ENCODE data around the gene PRKCI. TPM values are rescaled to one million over a fixed set of nuclear protein-coding genes. Genes with fewer than 3 reads are reported as not detected.
"Not testable (repeated sequence)": the region's sequence is repeated elsewhere in the genome, so short reads cannot be mapped to it uniquely, and the experiment has no call there.

PRKCI gene
- total RNA-seq, 4 donors from 2014 or later = 38.6 to 123 (median 50.2) TPM

GRCh38 chr3:170322566-170323269, 100.5 kb downstream of the PRKCI start:
- intact Hi-C loops (cut with DNase I; ENCODE audit: low total_unique reads) = no loop called here
- DNase-seq (ENCODE audit: low spot score in 2 of 2) = no peak
- no peak overlapping the region for H3K4me3 ChIP-seq (ENCODE audit: low read depth, poor library complexity, severe bottlenecking)
- no peak for TF ChIP-seq POLR2A (IDR thresholded peaks at IDR 0.05)
- TF ChIP-seq, protein P1, sequence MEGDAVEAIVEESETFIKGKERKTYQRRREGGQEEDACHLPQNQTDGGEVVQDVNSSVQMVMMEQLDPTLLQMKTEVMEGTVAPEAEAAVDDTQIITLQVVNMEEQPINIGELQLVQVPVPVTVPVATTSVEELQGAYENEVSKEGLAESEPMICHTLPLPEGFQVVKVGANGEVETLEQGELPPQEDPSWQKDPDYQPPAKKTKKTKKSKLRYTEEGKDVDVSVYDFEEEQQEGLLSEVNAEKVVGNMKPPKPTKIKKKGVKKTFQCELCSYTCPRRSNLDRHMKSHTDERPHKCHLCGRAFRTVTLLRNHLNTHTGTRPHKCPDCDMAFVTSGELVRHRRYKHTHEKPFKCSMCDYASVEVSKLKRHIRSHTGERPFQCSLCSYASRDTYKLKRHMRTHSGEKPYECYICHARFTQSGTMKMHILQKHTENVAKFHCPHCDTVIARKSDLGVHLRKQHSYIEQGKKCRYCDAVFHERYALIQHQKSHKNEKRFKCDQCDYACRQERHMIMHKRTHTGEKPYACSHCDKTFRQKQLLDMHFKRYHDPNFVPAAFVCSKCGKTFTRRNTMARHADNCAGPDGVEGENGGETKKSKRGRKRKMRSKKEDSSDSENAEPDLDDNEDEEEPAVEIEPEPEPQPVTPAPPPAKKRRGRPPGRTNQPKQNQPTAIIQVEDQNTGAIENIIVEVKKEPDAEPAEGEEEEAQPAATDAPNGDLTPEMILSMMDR (IDR thresholded peaks at IDR 0.05) = no peak
- WGBS, 2 donors = 64 to 68% methylated on average over 10 of the region's 10 CpGs

DNA sequence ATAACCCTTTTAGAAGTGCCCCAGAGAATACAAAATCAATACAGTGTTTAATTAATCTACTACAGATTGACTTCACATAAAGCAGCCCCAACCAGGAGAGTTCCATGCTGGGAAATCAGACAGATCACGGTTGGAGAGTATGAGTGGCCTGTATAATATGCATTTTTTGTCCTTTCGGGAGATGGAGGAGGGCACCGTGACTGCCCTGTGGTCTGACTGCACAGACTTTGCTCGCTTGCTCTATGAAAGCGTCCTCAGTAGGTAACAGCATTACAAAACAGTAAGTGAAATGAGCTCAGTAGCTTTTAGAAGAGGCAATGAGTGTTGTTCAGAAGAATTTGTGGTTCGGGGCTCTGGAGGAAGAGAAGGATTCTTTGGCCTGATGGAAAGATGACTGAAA, 101.1 kb downstream of the PRKCI start:
- 87 to 97% methylated on average over 6 of the region's 6 CpGs for WGBS, 2 donors
- intact Hi-C loops (cut with DNase I; ENCODE audit: low total_unique reads) = no loop called here
- no peak overlapping the region for H3K4me3 ChIP-seq (ENCODE audit: low read depth, poor library complexity, severe bottlenecking)
- TF ChIP-seq, protein P1 (IDR thresholded peaks at IDR 0.05) = no peak
- TF ChIP-seq POLR2A (IDR thresholded peaks at IDR 0.05) = no peak
- DNase-seq (ENCODE audit: low spot score in 2 of 2) = no peak

- H3K4me3 ChIP-seq (ENCODE audit: low read depth, poor library complexity, severe bottlenecking) = no peak overlapping the region
- WGBS, 2 donors = 81 to 82% methylated on average over 3 of the region's 3 CpGs
- TF ChIP-seq, protein P1 (IDR thresholded peaks at IDR 0.05) = no peak
- no peak for TF ChIP-seq POLR2A (IDR thresholded peaks at IDR 0.05)
- intact Hi-C loops (cut with DNase I; ENCODE audit: low total_unique reads) = no loop called here
- DNase-seq (ENCODE audit: low spot score in 2 of 2) = no peak
Measured at GRCh38 chr3:170324962-170325361, 102.7 kb downstream of the PRKCI start.

DNA sequence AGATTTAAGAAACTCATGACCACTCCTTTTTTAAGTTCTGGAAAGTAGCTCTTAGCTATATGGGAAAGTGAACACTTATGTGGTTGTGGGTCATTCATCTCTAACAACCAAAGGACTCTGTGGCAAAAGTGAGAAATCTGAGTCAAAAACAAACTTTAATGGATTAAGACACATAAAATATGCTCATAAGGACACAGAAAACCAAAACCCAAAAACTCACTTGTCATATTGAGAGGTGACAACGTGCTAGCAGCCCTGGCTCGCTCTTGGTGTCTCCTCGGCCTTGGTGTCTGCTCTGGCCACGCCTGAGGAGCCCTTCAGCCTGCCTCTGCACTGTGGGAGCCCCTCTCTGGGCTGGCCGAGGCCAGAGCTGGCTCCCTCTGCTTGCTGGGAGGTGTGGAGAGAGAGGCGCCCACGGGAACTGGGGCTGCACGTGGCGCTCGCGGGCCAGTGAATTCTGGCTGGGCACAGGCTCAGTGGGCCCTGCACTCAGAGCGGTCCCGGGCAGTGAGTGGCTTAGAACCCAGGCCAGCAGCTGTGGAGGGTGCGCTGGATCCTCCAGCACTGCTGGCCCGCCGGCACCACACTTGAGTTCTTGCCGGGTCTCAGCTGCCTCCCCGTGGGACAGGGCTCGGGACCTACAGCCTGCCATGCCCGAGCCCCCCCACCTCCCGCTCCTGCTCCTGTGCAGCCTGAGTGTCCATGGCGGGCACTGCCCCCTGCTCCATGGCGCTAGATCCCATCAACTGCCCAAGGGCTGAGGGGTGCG, 105.0 kb downstream of the PRKCI start:
- intact Hi-C loops (cut with DNase I; ENCODE audit: low total_unique reads) = no loop called here
- WGBS, 2 donors = 90 to 96% methylated on average over 11 to 23 of the region's 24 CpGs
- TF ChIP-seq, protein P1 (IDR thresholded peaks at IDR 0.05) = no peak
- no peak for TF ChIP-seq POLR2A (IDR thresholded peaks at IDR 0.05)

DNA sequence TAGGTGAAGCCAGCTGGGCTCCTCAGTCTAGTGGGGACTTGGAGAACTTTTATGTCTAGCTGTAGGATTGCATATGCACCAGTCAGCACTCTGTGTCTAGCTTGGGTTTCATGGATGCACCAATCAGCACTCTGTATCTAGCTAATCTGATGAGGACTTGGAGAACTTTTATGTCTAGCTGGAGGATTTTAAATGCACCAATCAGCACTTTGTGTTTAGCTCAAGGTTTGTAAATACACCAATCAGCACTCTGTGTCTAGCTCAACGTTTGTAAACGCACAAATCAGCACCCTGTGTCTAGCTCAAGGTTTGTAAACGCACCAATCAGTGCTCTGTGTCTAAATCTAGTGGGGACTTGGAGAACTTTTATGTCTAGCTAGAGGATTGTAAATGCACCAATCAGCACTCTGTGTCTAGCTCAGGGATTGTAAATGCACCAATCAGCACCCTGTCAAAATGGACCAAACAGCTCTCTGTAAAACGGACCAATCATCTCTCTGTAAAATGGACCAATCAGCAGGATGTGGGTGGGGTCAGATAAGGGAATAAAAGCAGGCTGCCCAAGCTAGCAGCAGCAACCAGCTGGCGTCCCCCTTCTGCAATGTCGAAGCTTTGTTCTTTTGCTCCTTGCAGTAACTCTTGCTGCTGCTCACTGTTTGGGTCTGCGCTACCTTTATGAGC, 105.8 kb downstream of the PRKCI start:
- intact Hi-C loops (cut with DNase I; ENCODE audit: low total_unique reads); DNase-seq (ENCODE audit: low spot score in 2 of 2): not testable (repeated sequence)
- WGBS, 2 donors = 86 to 91% methylated on average over 7 of the region's 7 CpGs

More for the DNA sequence above, 105.0 kb downstream of the PRKCI start:
- no peak overlapping the region for H3K4me3 ChIP-seq (ENCODE audit: low read depth, poor library complexity, severe bottlenecking)
- DNase-seq (ENCODE audit: low spot score in 2 of 2) = no peak

GRCh38 chr3:170330366-170330765, 108.1 kb downstream of the PRKCI start:
- WGBS, 2 donors = 53 to 63% methylated on average over 5 of the region's 5 CpGs
- DNase-seq (ENCODE audit: low spot score in 2 of 2) = no peak
- TF ChIP-seq, protein P1 (IDR thresholded peaks at IDR 0.05) = no peak
- no peak for TF ChIP-seq POLR2A (IDR thresholded peaks at IDR 0.05)

More for the DNA sequence above, 105.8 kb downstream of the PRKCI start:
- H3K4me3 ChIP-seq (ENCODE audit: low read depth, poor library complexity, severe bottlenecking) = not testable (repeated sequence)

More at GRCh38 chr3:170330366-170330765, 108.1 kb downstream of the PRKCI start:
- H3K4me3 ChIP-seq (ENCODE audit: low read depth, poor library complexity, severe bottlenecking) = no peak overlapping the region
- intact Hi-C loops (cut with DNase I; ENCODE audit: low total_unique reads) = no loop called here

Measured in lower leg skin (tissue), 4 donors.